ENCODE results near the gene ABCA7.

ABCA7 gene

GRCh38 chr19:1084024-1084868, 44.3 kb downstream of the ABCA7 start:
- H3K4me2 ChIP-seq: no peak overlapping the region

GRCh38 chr19:1085053-1085658, 45.2 kb downstream of the ABCA7 start:
- H3K79me2 ChIP-seq (ENCODE audit: insufficient read depth, low read depth): no peaks in the 10 kb centered on the region
- no peaks in the 10 kb centered on the region for H3K4me1 ChIP-seq (ENCODE audit: low read depth, poor library complexity, severe bottlenecking)
- no peak for TF ChIP-seq CTCF (conservative IDR thresholded peaks at IDR 0.05; ENCODE audit: low read depth, low read length)
- H3K9ac ChIP-seq: no peak overlapping the region
- no peak overlapping the region for H2AFZ ChIP-seq (ENCODE audit: low read depth)
- H3K27me3 ChIP-seq (ENCODE audit: insufficient read depth, low read depth): no peaks in the 10 kb centered on the region
- H3K4me2 ChIP-seq: no peak overlapping the region
- no peaks in the 10 kb centered on the region for H3K36me3 ChIP-seq (ENCODE audit: insufficient read depth)
- H3K27ac ChIP-seq: no peak overlapping the region
- no peak overlapping the region for H3K4me3 ChIP-seq (IDR thresholded peaks at IDR 0.05; ENCODE audit: insufficient read depth, low read depth, low read length)
- no peaks in the 10 kb centered on the region for H4K20me1 ChIP-seq (ENCODE audit: insufficient read depth)

More at GRCh38 chr19:1084024-1084868, 44.3 kb downstream of the ABCA7 start:
- Histone ChIP-seq H3K79me2 (ENCODE audit: insufficient read depth, low read depth) (no peaks in the 10 kb centered on the region), H3K36me3 (ENCODE audit: insufficient read depth) (no peaks in the 10 kb centered on the region), H3K9ac (no peak overlapping the region), H4K20me1 (ENCODE audit: insufficient read depth) (no peaks in the 10 kb centered on the region), H3K4me1 (ENCODE audit: low read depth, poor library complexity, severe bottlenecking) (no peaks in the 10 kb centered on the region), H2AFZ (ENCODE audit: low read depth) (no peak overlapping the region), H3K4me3 (IDR thresholded peaks at IDR 0.05; ENCODE audit: insufficient read depth, low read depth, low read length) (no peak overlapping the region), H3K27ac (no peak overlapping the region), H3K27me3 (ENCODE audit: insufficient read depth, low read depth) (no peaks in the 10 kb centered on the region)
- TF ChIP-seq CTCF (conservative IDR thresholded peaks at IDR 0.05; ENCODE audit: low read depth, low read length): no peak

GRCh38 chr19:1085676-1086442, 46.0 kb downstream of the ABCA7 start:
- no peaks in the 10 kb centered on the region for H3K79me2 ChIP-seq (ENCODE audit: insufficient read depth, low read depth)
- no peak overlapping the region for H3K4me2 ChIP-seq
- no peaks in the 10 kb centered on the region for H3K4me1 ChIP-seq (ENCODE audit: low read depth, poor library complexity, severe bottlenecking)
- no peaks in the 10 kb centered on the region for H4K20me1 ChIP-seq (ENCODE audit: insufficient read depth)
- no peaks in the 10 kb centered on the region for H3K36me3 ChIP-seq (ENCODE audit: insufficient read depth)
- TF ChIP-seq CTCF (conservative IDR thresholded peaks at IDR 0.05; ENCODE audit: low read depth, low read length): no peak
- H3K27ac ChIP-seq: no peak overlapping the region
- H2AFZ ChIP-seq (ENCODE audit: low read depth): no peak overlapping the region
- H3K4me3 ChIP-seq (IDR thresholded peaks at IDR 0.05; ENCODE audit: insufficient read depth, low read depth, low read length): no peak overlapping the region
- H3K9ac ChIP-seq: no peak overlapping the region
- H3K27me3 ChIP-seq (ENCODE audit: insufficient read depth, low read depth): no peaks in the 10 kb centered on the region

- no peaks in the 10 kb centered on the region for H3K27me3 ChIP-seq (ENCODE audit: insufficient read depth, low read depth)
- H3K36me3 ChIP-seq (ENCODE audit: insufficient read depth): no peaks in the 10 kb centered on the region
- TF ChIP-seq CTCF (conservative IDR thresholded peaks at IDR 0.05; ENCODE audit: low read depth, low read length): no peak
- no peak overlapping the region for H3K4me2 ChIP-seq
- no peak overlapping the region for H3K4me3 ChIP-seq (IDR thresholded peaks at IDR 0.05; ENCODE audit: insufficient read depth, low read depth, low read length)
- no peak overlapping the region for H3K9ac ChIP-seq
- H4K20me1 ChIP-seq (ENCODE audit: insufficient read depth): no peaks in the 10 kb centered on the region
- H3K27ac ChIP-seq: no peak overlapping the region
- H2AFZ ChIP-seq (ENCODE audit: low read depth): no peak overlapping the region
- H3K4me1 ChIP-seq (ENCODE audit: low read depth, poor library complexity, severe bottlenecking): no peaks in the 10 kb centered on the region
- no peaks in the 10 kb centered on the region for H3K79me2 ChIP-seq (ENCODE audit: insufficient read depth, low read depth)
Measured at GRCh38 chr19:1086613-1087012, 46.7 kb downstream of the ABCA7 start.

Data from KMS-11 (cell line).